ENCODE results near the gene H2AZ2.
"Not testable (repeated sequence)": the region's sequence is repeated elsewhere in the genome, so short reads cannot be mapped to it uniquely, and the experiment has no call there.

The H2AZ2 gene

DNA sequence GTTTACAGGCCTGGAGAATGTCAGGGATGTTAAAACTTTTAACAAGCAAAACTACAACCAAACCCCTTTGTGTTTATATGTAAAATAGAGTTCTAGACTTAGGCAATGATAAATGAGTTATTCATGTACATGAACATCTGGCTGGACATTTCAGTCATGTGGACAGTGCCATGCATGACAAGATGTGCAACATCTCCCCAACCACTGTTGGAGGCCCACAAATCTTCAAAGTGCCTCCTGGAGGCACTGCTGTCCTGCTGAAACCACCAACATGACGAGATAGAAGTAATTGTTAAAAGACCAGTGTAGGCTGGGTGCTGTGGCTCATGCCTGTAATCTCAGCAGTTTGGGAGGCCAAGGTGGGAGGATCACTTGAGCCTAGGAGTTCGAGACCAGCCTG lies 33.0 kb downstream of the H2AZ2 start:
- no peak for DNase-seq (ENCODE audit: low spot score)

DNA sequence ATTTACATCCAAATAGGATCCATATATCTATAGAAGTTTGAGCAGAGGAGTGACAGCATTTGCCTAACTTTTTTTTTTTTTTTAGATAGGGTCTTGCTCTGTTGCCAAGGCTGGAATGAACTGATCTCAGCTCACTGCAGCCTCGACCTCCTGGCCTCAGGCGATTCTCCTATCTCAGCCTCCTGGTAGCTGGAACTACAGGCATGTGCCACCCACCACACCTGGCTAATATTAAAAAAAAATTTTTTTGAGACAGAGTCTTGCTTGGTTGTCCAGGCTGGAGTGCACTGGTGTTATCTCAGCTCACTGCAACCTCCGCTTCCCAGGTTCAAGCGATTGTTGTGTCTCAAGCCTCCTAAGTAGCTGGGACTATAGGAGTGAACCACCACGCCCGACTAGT lies 36.3 kb downstream of the H2AZ2 start:
- no peak for DNase-seq (ENCODE audit: low spot score)

DNA sequence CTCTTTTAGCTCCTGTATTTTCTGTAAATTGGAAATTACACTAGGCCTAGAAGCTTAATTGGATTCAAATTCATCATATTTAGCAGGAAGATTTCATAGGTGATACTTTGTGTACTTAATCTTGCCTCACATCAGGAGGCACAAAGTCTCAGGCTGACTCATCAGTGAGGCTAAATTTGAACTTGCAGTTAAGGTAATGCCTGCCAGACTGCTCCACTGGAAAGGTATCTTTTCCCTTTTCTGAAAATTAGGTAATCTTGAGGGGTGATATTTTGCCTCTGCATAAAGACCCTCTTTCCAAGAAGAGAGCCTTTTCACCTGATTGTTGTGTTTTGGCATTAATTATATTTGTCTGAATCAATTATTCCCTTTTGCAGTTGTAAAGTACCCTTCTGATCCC lies 36.8 kb downstream of the H2AZ2 start:
- no peak for DNase-seq (ENCODE audit: low spot score)

DNA sequence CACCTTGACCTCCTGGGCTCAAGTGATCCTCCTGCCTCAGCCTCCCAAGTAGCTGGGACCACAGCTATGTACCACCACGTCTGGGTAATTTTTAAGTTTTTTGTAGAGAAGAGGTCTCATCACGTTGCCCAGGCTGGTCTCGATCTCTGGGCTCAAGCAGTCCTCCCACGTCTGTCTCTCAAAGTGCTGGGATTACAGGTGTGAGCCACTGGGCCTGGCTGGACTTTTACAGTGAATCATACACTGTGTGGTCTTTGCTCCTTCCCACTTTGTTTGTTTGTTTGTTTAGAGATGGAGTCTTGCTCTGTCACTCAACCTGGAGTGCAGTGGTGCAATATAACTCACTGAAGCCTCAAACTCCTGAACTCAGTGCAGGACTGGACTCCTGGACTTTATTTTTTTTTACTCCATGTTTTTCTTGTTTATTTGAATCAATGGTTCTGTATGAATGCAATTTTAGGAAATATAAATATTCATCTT lies 38.9 kb downstream of the H2AZ2 start:
- no peak for DNase-seq (ENCODE audit: low spot score)

DNA sequence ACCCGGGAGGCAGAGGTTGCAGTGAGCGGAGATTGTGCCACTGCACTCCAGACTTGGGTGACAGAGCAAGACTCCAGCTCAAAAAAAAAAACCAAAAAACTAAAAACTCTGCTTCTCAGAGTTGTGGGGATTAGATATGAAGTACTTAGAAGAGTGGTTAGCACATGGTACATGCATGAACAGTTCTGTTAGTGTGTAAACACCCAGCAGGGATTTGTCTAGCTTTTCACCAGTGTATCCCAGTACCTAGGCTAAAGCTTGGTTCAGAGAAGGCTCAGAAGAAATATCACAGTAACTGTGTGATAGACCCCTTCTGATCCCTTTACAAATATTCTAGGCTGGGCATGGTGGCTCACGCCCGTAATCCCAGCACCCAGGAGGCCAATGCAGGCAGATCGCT lies 41.9 kb downstream of the H2AZ2 start:
- DNase-seq (ENCODE audit: low spot score) = no peak

DNA sequence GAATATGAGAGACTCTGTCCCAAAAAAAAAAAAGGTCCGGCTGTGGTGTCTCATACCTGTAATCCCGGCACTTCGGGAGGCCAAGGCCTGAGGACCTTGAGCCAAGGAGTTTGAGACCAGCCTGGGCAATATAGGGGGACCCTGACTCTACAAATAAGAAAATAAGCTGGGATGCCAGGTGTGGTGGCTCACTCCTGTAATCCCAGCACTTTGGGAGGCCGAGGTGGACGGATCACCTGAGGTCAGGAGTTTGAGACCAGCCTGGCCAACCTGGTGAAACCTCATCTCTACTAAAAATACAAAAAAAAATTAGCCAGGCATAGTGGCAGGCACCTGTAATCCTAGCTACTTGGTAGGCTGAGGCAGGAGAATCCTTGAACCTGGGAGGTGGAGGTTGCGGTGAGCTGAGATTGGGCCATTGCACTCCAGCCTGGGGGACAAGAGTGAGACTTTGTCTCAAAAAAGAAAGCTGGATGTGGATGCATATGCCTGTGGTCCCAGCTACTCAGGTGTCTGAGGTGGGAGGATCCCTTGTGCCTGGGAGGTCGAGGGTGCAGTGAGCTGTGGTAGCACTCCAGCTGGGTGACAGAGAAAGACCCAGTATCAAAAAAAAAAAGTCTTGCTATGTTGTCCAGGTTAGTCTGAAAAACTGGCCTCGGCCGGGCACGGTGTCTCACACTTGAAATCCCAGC lies 43.9 kb downstream of the H2AZ2 start:
- DNase-seq (ENCODE audit: low spot score) = not testable (repeated sequence)

DNA sequence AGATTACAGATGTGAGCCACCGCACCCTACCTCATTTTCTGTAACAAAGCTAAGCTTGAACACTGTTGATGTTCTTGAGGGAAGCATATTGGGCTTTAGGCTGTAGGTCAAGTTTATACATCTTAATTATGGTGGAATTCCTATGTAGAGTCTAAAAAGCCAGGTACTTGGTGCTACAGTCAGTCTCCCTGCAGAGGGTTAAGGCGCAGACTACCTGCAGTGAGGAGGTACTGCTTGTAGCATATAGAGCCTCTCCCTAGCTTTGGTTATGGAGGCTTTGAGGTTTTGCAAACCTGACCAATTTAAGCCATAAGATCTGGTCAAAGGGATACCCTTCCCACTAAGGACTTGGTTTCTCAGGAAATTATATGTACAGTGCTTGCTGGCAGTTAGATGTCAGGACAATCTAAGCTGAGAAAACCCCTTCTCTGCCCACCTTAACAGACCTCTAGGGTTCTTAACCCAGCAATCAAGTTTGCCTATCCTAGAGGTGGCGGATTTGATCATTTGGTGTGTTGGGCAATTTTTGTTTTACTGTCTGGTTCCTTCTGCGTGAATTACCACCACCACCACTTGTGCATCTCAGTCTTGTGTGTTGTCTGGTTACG lies 45.4 kb downstream of the H2AZ2 start:
- DNase-seq (ENCODE audit: low spot score) = no peak

DNA sequence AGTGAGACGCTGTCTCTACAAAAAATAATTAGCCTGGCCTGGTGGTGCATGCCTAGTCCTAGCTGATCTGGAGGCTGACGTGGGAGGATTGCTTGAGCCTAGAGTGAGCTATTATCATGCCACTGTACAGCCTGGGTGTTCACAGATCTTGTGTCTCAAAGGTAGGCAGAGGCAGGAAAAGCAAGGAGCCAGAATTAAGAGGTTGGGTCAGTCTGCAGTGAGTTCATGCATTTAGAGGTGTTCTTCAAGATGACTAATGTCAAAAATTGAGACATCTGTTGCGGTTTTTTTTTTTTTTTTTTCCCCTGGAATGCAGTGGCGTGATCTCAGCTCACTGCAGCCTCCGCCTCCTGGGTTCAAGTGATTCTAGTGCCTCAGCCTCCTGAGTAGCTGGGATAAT lies 46.0 kb downstream of the H2AZ2 start:
- DNase-seq (ENCODE audit: low spot score) = no peak

DNA sequence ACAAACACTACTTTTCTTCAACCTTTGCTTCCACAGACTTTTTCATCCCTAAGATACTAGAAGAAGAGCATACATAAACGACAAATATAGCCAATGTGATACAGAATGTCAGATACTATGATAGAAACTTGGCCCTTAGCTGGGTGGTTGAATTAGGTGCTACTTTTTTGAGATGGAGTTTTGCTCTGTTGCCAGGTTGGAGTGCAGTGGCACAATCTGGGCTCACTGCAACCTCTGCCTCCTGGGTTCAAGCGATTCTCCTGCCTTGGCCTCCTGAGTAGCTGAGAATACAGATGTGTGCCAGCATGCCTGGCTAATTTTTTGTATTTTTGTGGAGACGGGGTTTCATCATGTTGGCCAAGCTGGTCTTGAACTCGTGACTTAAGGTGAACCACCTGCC lies 47.9 kb downstream of the H2AZ2 start:
- no peak for DNase-seq (ENCODE audit: low spot score)

DNA sequence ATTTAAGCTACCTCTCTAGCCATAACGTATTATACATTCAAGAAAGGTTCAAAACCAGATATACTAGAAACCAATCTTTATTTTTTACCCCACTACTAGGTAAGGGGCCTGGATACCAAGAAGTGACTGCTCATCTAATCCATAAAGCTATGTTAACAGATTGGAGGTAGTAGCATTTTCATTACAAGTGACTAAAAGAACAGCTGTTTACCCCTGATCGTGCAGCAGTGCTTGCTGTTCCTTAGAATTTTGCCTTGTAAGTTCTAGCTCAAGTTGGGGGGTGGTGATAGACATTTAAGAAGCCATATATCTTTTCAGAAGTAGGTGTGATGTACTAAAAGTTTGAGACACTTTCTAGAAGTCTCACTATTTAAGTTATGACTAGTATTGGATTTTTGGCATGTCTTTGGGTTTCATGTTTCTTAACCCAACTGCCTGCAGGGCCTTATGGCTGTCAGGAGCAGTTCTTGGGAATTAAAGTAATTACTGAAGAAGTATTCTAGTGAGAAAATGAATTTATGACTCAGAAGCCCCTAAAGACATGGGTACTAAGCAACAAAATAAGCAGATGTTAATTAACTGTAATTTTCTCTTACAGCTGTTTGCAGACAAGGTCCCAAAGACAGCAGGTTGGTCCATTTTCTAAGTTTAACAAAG lies 49.1 kb downstream of the H2AZ2 start:
- no peak for DNase-seq (ENCODE audit: low spot score)

DNA sequence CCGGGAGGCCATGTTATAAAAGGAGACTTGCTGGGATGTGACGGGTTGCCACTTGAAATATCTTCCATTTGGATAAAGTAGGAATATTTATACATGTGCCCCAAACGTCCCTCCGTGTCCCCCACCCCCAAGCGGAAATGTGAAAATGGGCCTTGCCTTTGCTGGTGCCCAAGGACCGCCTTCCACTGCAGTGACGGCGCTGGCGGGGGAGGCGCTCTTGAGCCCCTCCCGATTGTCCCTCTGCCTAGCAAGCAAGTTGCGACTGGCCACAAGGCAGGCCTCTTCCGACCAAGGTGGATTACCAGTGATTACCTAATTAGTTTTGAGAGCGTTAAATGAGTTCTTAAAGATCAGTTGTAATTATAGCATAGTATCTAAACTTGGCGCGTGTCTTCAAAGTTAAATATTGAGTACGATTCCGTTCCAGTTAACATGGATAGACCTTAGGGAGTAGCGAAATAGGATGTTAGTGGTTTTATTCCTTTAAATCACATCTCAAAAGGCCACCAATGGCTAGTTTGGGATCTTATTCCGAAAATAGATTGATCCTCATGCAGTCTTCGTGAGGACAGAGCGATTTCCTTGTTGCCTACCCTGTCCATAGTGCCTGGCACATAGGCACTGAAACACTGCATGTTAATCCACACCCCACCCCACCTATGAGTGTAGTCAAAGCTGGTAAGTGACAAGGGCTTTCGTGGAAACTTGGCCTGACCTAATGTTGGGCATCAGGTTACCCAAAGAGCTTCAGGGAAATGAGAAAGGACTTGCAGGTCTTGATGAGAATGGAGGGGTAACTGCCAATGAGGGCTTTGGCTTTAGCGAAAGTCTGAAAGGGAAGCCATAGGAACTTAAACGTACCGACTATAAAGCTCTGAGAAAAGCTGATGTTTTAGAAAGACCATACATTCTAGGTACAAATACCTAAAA lies 50.3 kb downstream of the H2AZ2 start:
- peak; percentile 87 for DNase-seq (ENCODE audit: low spot score)

DNA sequence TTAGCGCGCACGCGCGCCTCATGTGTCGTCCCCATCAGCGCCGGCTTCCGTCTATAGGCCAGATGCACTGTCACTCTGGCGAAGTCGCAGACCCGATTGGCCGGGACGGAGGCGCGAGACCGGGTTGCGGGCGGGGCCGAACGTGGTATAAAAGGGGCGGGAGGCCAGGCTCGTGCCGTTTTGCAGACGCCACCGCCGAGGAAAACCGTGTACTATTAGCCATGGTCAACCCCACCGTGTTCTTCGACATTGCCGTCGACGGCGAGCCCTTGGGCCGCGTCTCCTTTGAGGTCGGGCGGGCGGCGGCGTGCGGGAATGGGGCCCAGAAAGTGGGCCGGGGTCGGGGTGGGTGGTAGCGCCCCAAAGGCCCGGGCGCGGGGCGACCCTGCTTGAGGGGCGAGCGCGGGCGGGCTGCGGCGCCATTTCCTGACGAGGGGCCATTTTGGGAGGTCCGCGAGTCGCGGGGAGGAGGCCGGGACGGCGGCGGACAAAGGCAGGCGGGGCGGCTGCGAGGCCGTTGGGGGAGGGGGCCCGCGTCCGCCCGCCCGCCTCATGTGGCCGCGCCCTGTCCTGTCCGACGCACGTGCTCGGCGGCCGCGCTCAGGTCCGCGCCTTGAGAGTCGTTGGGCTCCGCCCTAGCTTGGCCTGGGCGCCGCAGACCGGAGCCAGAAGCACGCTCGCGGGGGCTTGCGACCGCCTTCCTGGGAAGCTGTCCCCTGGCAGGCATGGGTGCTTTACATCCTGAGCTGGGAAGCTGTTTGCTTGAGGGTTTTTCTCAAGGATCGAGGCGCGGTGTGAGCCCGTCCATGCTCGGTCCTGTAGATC lies 51.2 kb downstream of the H2AZ2 start, which contains the start of gene PPIA:
TSS of gene PPIA (plus strand) at position 178 of the 825 bp plus-strand sequence. CDS start at position 222, 44 bp downstream.
- peak; percentile 100 for DNase-seq (ENCODE audit: low spot score)

DNA sequence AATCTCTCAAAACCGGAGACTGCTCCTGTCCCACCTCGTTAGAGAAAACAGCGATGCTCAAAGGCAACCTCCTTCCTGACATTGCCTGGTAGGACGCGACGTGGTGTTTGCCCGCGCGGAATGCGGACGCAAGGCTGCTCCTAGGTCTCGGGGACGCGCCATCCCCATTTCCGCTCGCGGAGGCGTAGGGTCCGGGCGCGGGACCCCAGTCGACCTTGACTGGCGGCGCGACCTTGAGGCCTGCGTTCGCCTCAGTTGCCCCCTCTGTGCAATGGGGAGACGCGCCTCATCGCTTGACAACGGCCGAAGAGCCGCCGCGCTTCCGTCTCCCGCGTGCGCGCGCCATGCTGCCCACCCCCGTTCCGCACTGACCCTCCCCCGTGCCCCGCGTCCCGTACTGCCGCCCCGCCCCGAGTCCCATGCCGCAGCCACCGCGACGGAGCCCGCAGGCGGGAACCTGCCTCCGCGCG lies 51.8 kb downstream of the H2AZ2 start:
- DNase-seq (ENCODE audit: low spot score) = peak; percentile 54

DNA sequence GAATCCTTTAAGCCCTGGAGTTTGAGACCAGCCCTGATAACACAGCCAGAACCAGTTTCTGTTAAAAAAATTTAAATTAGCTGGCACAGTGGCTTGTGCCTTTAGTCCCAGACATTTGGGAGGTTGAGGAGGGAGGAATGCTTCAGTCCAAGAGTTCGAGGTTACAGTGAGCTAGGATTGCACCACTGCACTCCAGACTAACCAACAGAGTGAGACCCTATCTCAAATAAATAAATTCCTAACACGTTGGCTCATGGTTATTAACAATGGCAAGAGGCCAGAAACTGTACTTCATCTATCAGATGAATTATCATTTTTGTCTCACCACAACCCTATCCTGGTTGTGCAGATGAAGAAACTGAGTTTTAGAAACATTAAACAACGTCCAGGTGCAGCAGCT lies 53.6 kb downstream of the H2AZ2 start:
- DNase-seq (ENCODE audit: low spot score) = no peak

DNA sequence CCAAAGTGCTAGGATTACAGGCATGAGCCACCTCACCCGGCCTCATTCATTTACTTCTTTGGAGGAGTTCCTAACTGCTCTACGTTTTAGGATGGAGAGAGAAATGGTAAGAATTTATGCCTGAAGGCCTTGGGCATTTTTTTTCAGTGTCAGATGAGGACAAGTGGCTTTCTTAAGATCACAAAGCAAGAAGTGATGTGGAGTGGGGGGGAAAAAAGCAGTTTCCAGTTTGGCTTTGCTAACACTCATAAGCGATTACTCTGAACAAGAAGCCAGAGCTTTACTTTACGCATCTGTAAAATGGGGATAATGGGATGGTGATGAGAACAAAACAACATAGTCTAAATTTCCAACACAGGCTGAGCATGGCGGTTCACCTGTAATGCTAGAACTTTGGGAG lies 54.0 kb downstream of the H2AZ2 start:
- no peak for DNase-seq (ENCODE audit: low spot score)

DNA sequence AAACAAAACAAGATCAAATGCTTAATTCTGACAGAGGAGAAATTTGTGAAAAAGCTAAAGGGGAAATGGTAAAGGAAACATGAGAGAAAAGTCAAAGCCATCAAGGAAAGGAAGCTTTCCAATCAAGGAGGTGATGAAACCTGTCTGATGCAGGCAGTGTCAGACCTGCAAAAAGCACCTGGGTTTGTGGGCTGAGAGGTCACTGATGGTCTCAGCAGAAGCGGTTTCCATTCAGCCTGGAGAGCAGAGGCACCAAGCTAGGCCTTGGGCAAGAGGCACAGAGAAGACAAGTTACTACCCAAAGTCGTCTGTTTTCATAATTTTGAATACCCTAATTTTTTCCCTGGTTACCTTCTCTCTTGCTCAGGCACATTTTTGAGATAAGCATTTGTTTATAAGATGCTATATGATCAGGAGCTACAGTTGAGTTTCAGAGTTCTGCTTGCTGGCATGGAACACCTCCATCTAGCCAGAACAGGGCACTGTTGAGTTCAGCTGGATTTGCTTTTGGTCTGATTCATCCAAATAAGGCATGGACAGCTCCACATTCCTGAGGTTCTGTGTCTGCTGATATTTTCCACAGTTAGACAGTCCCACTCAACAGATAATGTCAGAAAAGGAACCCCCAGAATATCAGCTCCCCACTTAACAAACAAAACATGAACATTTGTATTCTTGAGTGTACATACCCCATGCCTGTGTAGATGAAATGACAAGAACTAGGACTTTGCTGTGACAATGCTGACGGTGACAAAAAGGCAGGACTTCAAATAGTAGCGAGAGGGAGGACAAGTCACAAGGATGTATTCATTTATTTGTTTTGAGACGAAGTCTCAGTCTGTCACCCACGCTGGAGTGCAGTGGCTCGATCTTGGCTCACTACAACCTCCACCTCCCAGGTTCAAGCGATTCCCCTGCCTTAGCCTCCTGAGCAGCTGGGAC lies 56.3 kb downstream of the H2AZ2 start:
- no peak for DNase-seq (ENCODE audit: low spot score)

DNA sequence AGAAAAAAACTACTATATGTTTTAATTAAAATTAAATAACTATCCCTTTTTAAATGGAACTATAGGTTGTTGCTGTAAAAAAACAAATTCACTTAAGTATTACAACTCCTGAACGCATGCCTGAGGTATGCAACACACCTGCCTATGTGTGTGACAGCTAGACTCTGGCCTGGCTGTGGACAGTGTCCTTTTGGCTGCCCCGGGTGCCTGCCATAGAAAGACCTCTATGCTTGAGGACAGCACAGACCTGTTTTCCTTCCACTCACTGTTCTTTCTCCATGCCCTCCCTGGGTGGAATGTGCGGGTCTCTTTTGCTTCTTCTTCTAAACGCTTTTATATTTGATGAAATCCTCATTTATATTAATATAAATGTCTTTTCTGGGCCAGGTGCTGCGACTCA lies 57.9 kb downstream of the H2AZ2 start:
- DNase-seq (ENCODE audit: low spot score) = no peak

DNA sequence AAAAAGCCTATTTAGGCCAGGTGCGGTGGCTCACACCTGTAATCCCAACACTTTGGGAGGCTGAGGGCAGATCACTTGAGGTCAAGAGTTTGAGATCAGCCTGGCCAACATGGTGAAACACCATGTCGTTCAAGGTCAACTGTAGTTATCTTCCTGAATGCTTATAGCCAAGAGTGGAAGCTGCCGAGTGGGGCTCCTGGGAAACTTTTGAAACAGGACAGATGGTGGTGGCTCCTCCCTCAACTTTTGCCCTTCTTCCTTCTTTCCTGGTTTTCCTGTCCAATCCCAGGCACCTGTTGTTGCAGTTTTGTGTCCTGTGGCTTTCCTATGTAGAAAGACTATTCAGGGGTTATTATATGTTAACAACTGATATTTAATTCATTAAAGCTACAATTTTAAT lies 60.1 kb downstream of the H2AZ2 start:
- no peak for DNase-seq (ENCODE audit: low spot score)

DNA sequence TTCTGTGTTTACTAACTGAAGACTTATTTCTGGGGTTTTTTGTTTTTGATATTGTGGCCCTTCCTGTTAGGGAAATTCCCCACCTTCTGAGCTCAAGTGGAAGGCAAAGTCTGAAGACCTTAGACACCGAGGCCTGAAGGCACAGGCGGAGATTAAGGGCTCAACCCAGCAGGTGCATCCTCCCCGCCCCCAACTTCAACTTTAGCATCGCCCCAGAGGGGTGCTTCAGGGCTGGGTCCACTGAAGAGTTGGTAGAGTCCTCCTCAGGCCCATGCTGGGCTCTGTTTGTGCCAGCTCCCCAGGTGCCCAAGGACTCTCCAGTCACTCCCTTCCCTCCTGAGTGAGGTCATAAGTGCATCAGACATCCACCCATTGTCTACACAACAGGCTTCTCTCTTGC lies 60.8 kb downstream of the H2AZ2 start:
- DNase-seq (ENCODE audit: low spot score) = no peak

DNA sequence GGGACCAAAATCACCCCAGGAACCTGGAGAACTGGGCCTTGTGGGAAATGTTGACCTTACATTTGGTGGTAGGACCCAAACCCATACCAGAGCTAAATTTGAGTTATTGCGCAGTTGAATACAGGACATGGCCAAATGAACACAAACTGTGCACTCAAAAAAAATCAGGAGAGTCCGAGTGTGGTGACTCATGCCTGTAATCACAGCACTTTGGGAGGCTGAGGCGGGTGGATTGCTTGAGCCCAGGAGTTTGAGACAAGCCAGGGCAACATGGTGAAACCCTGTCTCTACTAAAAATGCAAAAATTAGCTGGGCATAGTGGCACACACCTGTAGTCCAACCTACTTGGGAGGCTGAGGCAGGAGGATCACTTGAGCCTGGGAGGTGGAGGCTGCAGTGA lies 62.7 kb downstream of the H2AZ2 start:
- DNase-seq (ENCODE audit: low spot score) = not testable (repeated sequence)

Measured in COLO829 (cell line).